SJCRH30 (cell line): ENCODE results near the gene EPYC. TPM values are rescaled to one million over a fixed set of nuclear protein-coding genes. Genes with fewer than 3 reads are reported as not detected.
A peak's percentile ranks its signal among the peaks of the same experiment; 100 is the strongest.
"Not testable (repeated sequence)": the region's sequence is repeated elsewhere in the genome, so short reads cannot be mapped to it uniquely, and the experiment has no call there.

Experiments
- DNase-seq, 2 experiments: peaks; one replicate each; pipeline ENCODE4 v3.0.0-alpha.2; 2015 to 2020
- H3K27ac ChIP-seq: fragments of 250-450 bp; sonication (Bioruptor Pico); 2 replicates; pipeline ENCODE4 v1.5.1; 2020; ENCODE audit warnings: mild to moderate bottlenecking, moderate library complexity
- H3K27me3 ChIP-seq: fragments of 250-450 bp; sonication (Bioruptor Pico); 2 replicates; pipeline ENCODE4 v1.5.1; 2020; ENCODE audit warnings: mild to moderate bottlenecking, moderate library complexity
- H3K36me3 ChIP-seq: fragments of 250-450 bp; sonication (Bioruptor Pico); 2 replicates; pipeline ENCODE4 v1.5.1; 2020; ENCODE audit warnings: mild to moderate bottlenecking, moderate library complexity
- H3K4me1 ChIP-seq: fragments of 250-450 bp; sonication (Bioruptor Pico); 2 replicates; pipeline ENCODE4 v1.5.1; 2020; ENCODE audit warnings: mild to moderate bottlenecking, moderate library complexity
- H3K4me3 ChIP-seq: fragments of 250-450 bp; sonication (Bioruptor Pico); 2 replicates; pipeline ENCODE4 v1.5.1; 2020; ENCODE audit warnings: mild to moderate bottlenecking, moderate library complexity
- H3K9me3 ChIP-seq: fragments of 250-450 bp; sonication (Bioruptor Pico); replicated peaks from 2 replicates; pipeline ENCODE4 v1.5.1; 2020; ENCODE audit warnings: mild to moderate bottlenecking, moderate library complexity
- total RNA-seq: library from RNA; depleted of rRNA; stranded (reverse); fragments of >200 nt; shearing (Covaris generic); gene quantifications from 2 replicates; pipeline ENCODE4 v1.2.3, GENCODE V29; 2014

Gene EPYC
- total RNA-seq, 1 experiment from 2014 or later, result not detected

GRCh38 chr12:91007531-91008290, 2.9 kb upstream of the EPYC start:
- no peak for DNase-seq
- H3K27ac ChIP-seq, result no peak overlapping the region
- no peaks in the 10 kb centered on the region for H3K27me3 ChIP-seq

DNA sequence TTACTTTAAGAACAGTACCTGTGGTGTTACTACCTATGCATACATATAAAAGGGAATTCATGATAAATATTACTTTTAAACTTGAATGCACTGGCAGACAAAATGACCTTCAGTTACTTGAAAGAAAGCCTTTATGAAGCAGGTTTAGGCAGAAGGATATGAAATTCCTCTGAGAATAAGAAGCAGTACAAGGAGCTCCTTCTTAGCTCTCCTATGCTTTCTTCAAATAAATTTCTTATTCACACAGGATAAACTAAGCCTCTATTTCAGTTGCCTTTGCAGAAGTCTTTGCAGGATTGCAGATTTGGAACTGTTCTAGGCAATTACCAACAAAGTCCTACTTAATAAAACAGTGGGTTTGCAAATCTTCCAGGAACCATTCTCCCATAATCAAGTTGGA, 1.0 kb downstream of the EPYC start:
- no peaks in the 10 kb centered on the region for H3K9me3 ChIP-seq
- H3K4me1 ChIP-seq, result peaks cover 18% of the 10 kb centered on the region; the same call in 1 of the 2 replicates
- no peak overlapping the region for H3K4me3 ChIP-seq
- no peaks in the 10 kb centered on the region for H3K27me3 ChIP-seq
- no peaks in the 10 kb centered on the region for H3K36me3 ChIP-seq
- no peak for DNase-seq
- no peak overlapping the region for H3K27ac ChIP-seq

More at GRCh38 chr12:91007531-91008290, 2.9 kb upstream of the EPYC start:
- Histone ChIP-seq H3K9me3 (no peaks in the 10 kb centered on the region; the same call in 1 of the 2 replicates), H3K4me3 (no peak overlapping the region), H3K4me1 (peaks cover 10% of the 10 kb centered on the region; the same call in 1 of the 2 replicates), H3K36me3 (no peaks in the 10 kb centered on the region)

GRCh38 chr12:91001306-91001705, 3.5 kb downstream of the EPYC start:
- no peaks in the 10 kb centered on the region for H3K36me3 ChIP-seq
- H3K27ac ChIP-seq, result no peak overlapping the region
- no peak for DNase-seq
- H3K9me3 ChIP-seq, result no peaks in the 10 kb centered on the region
- no peaks in the 10 kb centered on the region for H3K27me3 ChIP-seq
- no peak overlapping the region for H3K4me3 ChIP-seq
- peaks cover 17% of the 10 kb centered on the region; the same call in 1 of the 2 replicates for H3K4me1 ChIP-seq

DNA sequence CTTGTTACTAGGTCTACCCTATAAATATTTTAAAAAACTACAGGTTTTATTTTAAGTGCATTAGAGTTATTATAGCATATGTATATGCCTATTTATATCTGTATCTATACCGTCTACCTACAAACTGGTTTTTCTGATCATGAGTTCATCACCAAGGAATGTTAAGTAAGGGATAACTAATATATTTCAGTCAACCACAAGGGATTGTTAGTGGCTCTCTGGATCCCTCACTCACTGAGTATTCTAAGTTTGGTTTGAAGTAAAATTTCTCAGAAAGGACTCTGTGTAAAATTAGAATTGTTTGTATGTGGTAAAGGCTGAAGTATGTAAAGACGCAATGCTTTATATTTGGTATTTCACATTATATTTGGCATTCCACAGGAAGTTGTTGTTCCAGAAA, 4.8 kb downstream of the EPYC start:
- H3K9me3 ChIP-seq, result no peaks in the 10 kb centered on the region
- H3K4me3 ChIP-seq, result no peak overlapping the region
- no peaks in the 10 kb centered on the region for H3K27me3 ChIP-seq
- peak; percentile 17 to 60 for DNase-seq
- peaks cover 17% of the 10 kb centered on the region; the same call in 1 of the 2 replicates for H3K4me1 ChIP-seq
- H3K36me3 ChIP-seq, result no peaks in the 10 kb centered on the region
- peak overlapping the region; percentile 11; the same call in 1 of the 2 replicates for H3K27ac ChIP-seq

DNA sequence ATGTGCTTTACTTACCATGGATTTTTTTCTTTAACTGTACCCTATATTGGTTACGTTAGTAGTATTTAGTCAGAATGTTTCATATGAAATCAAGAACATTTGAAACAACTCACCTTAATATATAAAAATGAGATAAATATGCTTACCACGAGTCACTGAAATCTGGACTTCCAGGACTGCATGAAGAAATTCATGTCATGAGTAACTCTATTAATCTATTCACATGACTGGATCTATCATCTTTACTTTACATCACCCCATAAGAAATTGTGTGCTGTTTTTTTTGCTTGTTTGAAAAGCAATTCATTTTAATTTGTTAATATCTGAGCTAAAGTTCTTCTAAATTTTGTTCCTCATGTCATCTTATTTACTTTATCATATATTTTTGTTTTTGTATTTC, 5.2 kb downstream of the EPYC start:
- Histone ChIP-seq H3K27ac (no peak overlapping the region), H3K9me3 (no peaks in the 10 kb centered on the region)
- no peak for DNase-seq

DNA sequence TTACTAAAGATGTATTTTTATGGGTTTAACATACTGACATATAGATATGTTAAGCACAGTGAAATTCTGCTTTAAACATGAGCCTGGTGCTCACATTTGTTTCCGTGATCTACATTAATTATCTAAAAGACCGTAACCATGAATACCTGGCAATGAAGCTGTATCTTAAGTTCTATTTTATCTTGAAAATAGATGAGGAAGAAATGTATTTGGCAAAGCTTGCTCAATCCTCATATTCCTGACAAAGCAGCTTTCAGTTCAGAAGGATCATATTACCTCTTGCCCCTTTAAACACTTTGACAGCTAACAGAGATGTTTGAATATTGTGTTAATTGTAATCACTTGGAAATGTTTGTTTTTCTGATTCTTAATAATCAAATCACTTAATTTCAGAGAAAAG, 9.8 kb downstream of the EPYC start:
- H3K9me3 ChIP-seq, result no peaks in the 10 kb centered on the region

More for the DNA sequence above, 5.2 kb downstream of the EPYC start:
- Histone ChIP-seq H3K4me3 (no peak overlapping the region), H3K36me3 (no peaks in the 10 kb centered on the region), H3K27me3 (no peaks in the 10 kb centered on the region), H3K4me1 (peaks cover 17% of the 10 kb centered on the region; the same call in 1 of the 2 replicates)

GRCh38 chr12:90991952-90992465, 12.8 kb downstream of the EPYC start:
- no peak for DNase-seq
- no peaks in the 10 kb centered on the region for H3K4me1 ChIP-seq
- H3K27me3 ChIP-seq, result no peaks in the 10 kb centered on the region
- H3K36me3 ChIP-seq, result no peaks in the 10 kb centered on the region
- no peaks in the 10 kb centered on the region for H3K9me3 ChIP-seq
- H3K4me3 ChIP-seq, result no peak overlapping the region
- no peak overlapping the region for H3K27ac ChIP-seq

More for the DNA sequence above, 9.8 kb downstream of the EPYC start:
- Histone ChIP-seq H3K4me1 (peaks cover 3% of the 10 kb centered on the region; the same call in 1 of the 2 replicates), H3K27ac (no peak overlapping the region), H3K36me3 (no peaks in the 10 kb centered on the region), H3K27me3 (no peaks in the 10 kb centered on the region), H3K4me3 (no peak overlapping the region)
- no peak for DNase-seq

GRCh38 chr12:90990611-90991010, 14.2 kb downstream of the EPYC start:
- no peaks in the 10 kb centered on the region; the same call in 1 of the 2 replicates for H3K9me3 ChIP-seq

GRCh38 chr12:90989686-90990111, 15.1 kb downstream of the EPYC start:
- Histone ChIP-seq H3K27ac (no peak overlapping the region), H3K36me3 (no peaks in the 10 kb centered on the region), H3K27me3 (no peaks in the 10 kb centered on the region), H3K4me3 (no peak overlapping the region), H3K9me3 (no peaks in the 10 kb centered on the region; the same call in 1 of the 2 replicates), H3K4me1 (no peaks in the 10 kb centered on the region)
- no peak for DNase-seq

More at GRCh38 chr12:90990611-90991010, 14.2 kb downstream of the EPYC start:
- DNase-seq, result no peak
- H3K27me3 ChIP-seq, result no peaks in the 10 kb centered on the region
- no peak overlapping the region for H3K4me3 ChIP-seq
- no peaks in the 10 kb centered on the region for H3K36me3 ChIP-seq
- H3K4me1 ChIP-seq, result no peaks in the 10 kb centered on the region
- no peak overlapping the region for H3K27ac ChIP-seq

DNA sequence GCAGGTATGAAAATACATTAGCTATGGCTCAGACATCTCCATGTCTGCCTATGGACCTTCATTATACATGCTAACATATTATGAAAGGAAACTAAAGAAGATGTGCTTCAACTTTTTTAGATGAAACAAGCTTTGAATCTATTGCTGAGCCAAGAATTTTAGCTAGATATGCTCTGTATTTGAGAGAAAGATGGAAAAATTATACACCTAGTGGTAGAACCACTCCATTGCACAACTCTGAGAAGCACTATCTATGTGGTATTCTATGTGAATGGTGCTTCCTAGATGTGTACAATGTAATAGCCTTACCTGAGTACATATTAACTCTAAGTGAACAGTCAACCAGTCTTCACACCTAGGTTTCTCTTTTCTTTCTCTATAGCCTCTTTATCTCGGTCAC, 17.3 kb downstream of the EPYC start:
- DNase-seq, result no peak
- no peak overlapping the region for H3K27ac ChIP-seq
- no peak overlapping the region for H3K4me3 ChIP-seq
- no peaks in the 10 kb centered on the region for H3K36me3 ChIP-seq
- H3K9me3 ChIP-seq, result no peaks in the 10 kb centered on the region; the same call in 1 of the 2 replicates
- no peaks in the 10 kb centered on the region for H3K4me1 ChIP-seq
- H3K27me3 ChIP-seq, result no peaks in the 10 kb centered on the region

DNA sequence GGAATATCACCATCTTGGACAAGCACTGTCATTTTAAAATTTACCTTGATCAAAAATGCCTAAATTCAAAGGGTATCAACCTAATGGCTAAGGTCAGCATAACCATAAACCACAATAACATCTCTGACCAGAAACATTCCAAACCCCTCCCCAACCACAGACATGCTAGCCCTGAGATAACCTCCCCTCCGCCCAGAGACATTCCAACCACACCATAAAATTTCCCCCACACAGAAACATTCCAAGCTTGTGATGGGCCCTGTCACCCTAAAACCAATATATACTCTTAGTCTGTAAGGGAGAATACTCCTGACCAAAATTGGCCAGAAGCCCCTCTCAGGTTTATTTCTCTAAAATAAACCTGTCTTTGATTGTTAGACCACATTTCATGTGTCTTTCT, 17.7 kb downstream of the EPYC start:
- no peak overlapping the region for H3K4me3 ChIP-seq
- H3K4me1 ChIP-seq, result no peaks in the 10 kb centered on the region
- no peaks in the 10 kb centered on the region; the same call in 1 of the 2 replicates for H3K9me3 ChIP-seq
- H3K27ac ChIP-seq, result no peak overlapping the region
- no peak for DNase-seq
- H3K27me3 ChIP-seq, result no peaks in the 10 kb centered on the region
- no peaks in the 10 kb centered on the region for H3K36me3 ChIP-seq

DNA sequence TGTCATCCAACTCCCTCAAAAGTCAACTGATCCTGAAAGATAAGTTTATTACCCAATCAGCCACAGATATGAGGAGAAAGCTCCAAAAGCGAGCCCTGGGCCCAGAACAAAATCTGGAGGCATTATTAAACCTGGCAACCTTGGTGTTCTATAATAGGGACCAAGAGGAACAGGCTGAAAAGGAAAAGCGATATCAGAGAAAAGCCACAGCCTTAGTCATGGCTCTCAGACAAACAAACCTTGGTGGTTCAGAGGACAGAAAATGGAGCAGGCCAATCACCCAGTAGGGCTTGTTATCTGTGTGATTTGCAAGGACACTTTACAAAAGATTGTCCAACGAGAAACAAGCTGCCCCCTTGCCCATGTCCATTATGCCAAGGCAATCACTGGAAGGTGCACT, 19.4 kb downstream of the EPYC start:
- not testable (repeated sequence) for H3K4me1 ChIP-seq, H3K27me3 ChIP-seq, H3K9me3 ChIP-seq, DNase-seq, H3K4me3 ChIP-seq, H3K27ac ChIP-seq, H3K36me3 ChIP-seq

- no peaks in the 10 kb centered on the region; the same call in 1 of the 2 replicates for H3K4me1 ChIP-seq
- no peak overlapping the region for H3K27ac ChIP-seq
- no peaks in the 10 kb centered on the region for H3K36me3 ChIP-seq
- H3K9me3 ChIP-seq, result no peaks in the 10 kb centered on the region; the same call in 1 of the 2 replicates
- DNase-seq, result no peak
- no peaks in the 10 kb centered on the region for H3K27me3 ChIP-seq
- H3K4me3 ChIP-seq, result no peak overlapping the region
Measured at GRCh38 chr12:90984114-90984513, 20.7 kb downstream of the EPYC start.

DNA sequence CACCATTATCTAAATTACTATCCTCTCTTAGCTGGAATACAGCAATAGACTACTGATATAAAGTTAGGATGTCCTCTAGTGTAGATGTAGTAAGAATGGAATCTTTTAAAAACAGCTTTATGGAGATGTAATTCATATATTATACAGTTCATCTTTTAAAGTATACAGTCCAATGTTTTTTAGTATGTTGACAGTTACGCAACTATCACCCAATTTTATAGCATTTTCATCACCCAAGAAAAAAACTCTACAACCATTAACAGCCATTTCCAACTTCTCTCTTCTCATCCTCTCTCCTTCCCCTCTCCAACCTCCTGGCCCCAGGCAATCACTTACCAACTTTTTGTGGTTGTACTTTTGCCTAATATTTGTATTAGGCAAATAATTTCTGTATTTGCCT, 22.6 kb downstream of the EPYC start:
- H3K27me3 ChIP-seq, result no peaks in the 10 kb centered on the region
- no peaks in the 10 kb centered on the region for H3K36me3 ChIP-seq
- H3K4me1 ChIP-seq, result no peaks in the 10 kb centered on the region; the same call in 1 of the 2 replicates
- H3K9me3 ChIP-seq, result no peaks in the 10 kb centered on the region; the same call in 1 of the 2 replicates
- H3K27ac ChIP-seq, result no peak overlapping the region
- no peak overlapping the region for H3K4me3 ChIP-seq
- DNase-seq, result no peak

DNA sequence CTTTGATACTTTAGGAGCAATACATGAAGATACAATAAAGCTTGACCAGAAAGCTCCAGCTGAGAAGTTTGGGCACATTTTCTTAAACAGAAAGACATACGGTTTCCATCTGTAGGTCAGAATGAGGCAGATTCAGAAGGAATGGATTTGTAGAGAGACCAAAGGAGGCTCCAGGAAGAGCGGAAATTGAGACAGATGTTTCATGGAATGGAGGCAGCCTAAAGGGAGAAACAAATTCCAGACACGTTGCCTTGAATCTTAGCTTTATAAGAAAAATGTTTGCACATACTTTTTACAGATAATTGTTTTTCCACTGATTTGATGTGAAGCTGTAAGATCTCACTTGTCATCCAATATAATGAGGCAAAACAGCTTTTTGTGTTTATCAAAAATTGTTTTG, 24.8 kb downstream of the EPYC start:
- Histone ChIP-seq H3K27ac (no peak overlapping the region), H3K27me3 (no peaks in the 10 kb centered on the region), H3K9me3 (no peaks in the 10 kb centered on the region), H3K4me1 (no peaks in the 10 kb centered on the region; the same call in 1 of the 2 replicates), H3K4me3 (no peak overlapping the region), H3K36me3 (no peaks in the 10 kb centered on the region)
- no peak for DNase-seq
